IPS-18c (cell line): ENCODE results near the gene B3GNT3.
A peak's percentile ranks its signal among the peaks of the same experiment; 100 is the strongest.
"Not testable (repeated sequence)": the region's sequence is repeated elsewhere in the genome, so short reads cannot be mapped to it uniquely, and the experiment has no call there.

Experiments used
- H3K4me3 ChIP-seq: 2 replicates; pipeline ENCODE4 v1.7.0; 2013; ENCODE audit warnings: low read depth, mild to moderate bottlenecking, low read length, moderate library complexity; ENCODE audit not compliant: insufficient read depth
- H3K9me3 ChIP-seq: one replicate; pipeline ENCODE4 v1.6.1; 2013; ENCODE audit warnings: mild to moderate bottlenecking, low read length, moderate library complexity; ENCODE audit not compliant: control insufficient read depth, insufficient read depth

B3GNT3 gene

GRCh38 chr19:17787274-17787913 is 7.5 kb upstream of the B3GNT3 start:
- H3K9me3 ChIP-seq, result no peaks in the 10 kb centered on the region

GRCh38 chr19:17788632-17789031 is 6.3 kb upstream of the B3GNT3 start:
- H3K4me3 ChIP-seq, result no peak overlapping the region
- H3K9me3 ChIP-seq, result no peaks in the 10 kb centered on the region

More at GRCh38 chr19:17787274-17787913, 7.5 kb upstream of the B3GNT3 start:
- H3K4me3 ChIP-seq, result no peak overlapping the region

- Histone ChIP-seq H3K9me3 (no peaks in the 10 kb centered on the region), H3K4me3 (no peak overlapping the region)
Observed at GRCh38 chr19:17790059-17790780, 4.7 kb upstream of the B3GNT3 start.

GRCh38 chr19:17794412-17794730 is 567 bp upstream of the B3GNT3 start:
- Histone ChIP-seq H3K9me3 (no peaks in the 10 kb centered on the region), H3K4me3 (peak overlapping the region; percentile 55; the same call in 1 of the 2 replicates)

- peak overlapping the region; percentile 55 for H3K4me3 ChIP-seq
- H3K9me3 ChIP-seq, result no peaks in the 10 kb centered on the region
Observed at GRCh38 chr19:17795495-17795856, 538 bp downstream of the B3GNT3 start.

- no peak overlapping the region for H3K4me3 ChIP-seq
- no peaks in the 10 kb centered on the region for H3K9me3 ChIP-seq
Observed at GRCh38 chr19:17796013-17796837, 1.3 kb downstream of the B3GNT3 start.

- H3K9me3 ChIP-seq, result no peaks in the 10 kb centered on the region
Observed at GRCh38 chr19:17796838-17797423, 2.0 kb downstream of the B3GNT3 start.

GRCh38 chr19:17797424-17798201 is 2.7 kb downstream of the B3GNT3 start:
- H3K9me3 ChIP-seq, result no peaks in the 10 kb centered on the region
- H3K4me3 ChIP-seq, result no peak overlapping the region

More at GRCh38 chr19:17796838-17797423, 2.0 kb downstream of the B3GNT3 start:
- H3K4me3 ChIP-seq, result no peak overlapping the region

GRCh38 chr19:17798599-17798998 is 3.7 kb downstream of the B3GNT3 start:
- not testable (repeated sequence) for H3K4me3 ChIP-seq, H3K9me3 ChIP-seq

- Histone ChIP-seq H3K9me3 (no peaks in the 10 kb centered on the region), H3K4me3 (no peak overlapping the region)
Observed at GRCh38 chr19:17802137-17802858, 7.4 kb downstream of the B3GNT3 start.

- no peaks in the 10 kb centered on the region for H3K9me3 ChIP-seq
Observed at GRCh38 chr19:17803264-17803896, 8.4 kb downstream of the B3GNT3 start.

GRCh38 chr19:17805427-17805826 is 10.5 kb downstream of the B3GNT3 start:
- no peak overlapping the region for H3K4me3 ChIP-seq
- no peaks in the 10 kb centered on the region for H3K9me3 ChIP-seq

More at GRCh38 chr19:17803264-17803896, 8.4 kb downstream of the B3GNT3 start:
- H3K4me3 ChIP-seq, result no peak overlapping the region

GRCh38 chr19:17806945-17807344 is 12.0 kb downstream of the B3GNT3 start:
- Histone ChIP-seq H3K4me3 (no peak overlapping the region), H3K9me3 (no peaks in the 10 kb centered on the region)

- Histone ChIP-seq H3K9me3 (no peaks in the 10 kb centered on the region), H3K4me3 (no peak overlapping the region)
Observed at GRCh38 chr19:17807731-17808316, 12.9 kb downstream of the B3GNT3 start.

- no peaks in the 10 kb centered on the region for H3K9me3 ChIP-seq
- H3K4me3 ChIP-seq, result no peak overlapping the region
Observed at GRCh38 chr19:17811103-17811502, 16.2 kb downstream of the B3GNT3 start.

GRCh38 chr19:17811681-17812080 is 16.7 kb downstream of the B3GNT3 start:
- Histone ChIP-seq H3K9me3 (no peaks in the 10 kb centered on the region), H3K4me3 (no peak overlapping the region)
